ENCODE measurements around the gene SLC9A3. TPM values are rescaled to one million over a fixed set of nuclear protein-coding genes. Genes with fewer than 3 reads are reported as not detected.

Gene SLC9A3
- polyA plus RNA-seq, 1 of the 3 experiments (the other 2 are of a cell fraction): 1.9 TPM

DNA sequence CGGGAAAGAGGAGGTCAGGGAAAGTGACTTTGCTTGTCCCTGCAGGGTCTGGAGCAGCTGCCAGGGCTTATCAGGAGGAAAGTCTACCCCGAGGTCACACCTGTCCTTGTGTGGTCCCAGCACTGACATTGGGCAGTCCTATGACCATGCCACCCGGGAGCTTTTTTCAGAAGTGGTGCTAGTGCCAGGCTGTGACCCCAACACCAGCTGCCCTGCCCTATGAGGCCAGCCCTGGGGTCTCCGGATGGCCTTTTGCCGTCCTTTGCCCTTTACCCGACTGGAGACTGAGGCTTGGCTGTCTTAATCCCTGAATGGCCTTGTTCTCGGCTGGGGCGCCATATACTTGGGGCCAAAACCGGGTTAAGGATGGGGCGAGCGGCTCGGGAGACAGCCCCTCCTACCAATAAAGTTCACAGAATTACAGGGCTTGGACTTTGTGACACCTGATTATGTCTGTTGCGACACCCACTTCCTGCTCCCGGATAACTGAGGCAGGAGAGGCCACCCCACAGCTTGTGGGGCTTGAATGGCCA lies 22.2 kb upstream of the SLC9A3 start:
- no peak overlapping the region for H3K4me2 ChIP-seq
- H4K20me1 ChIP-seq (ENCODE audit: insufficient read depth): no peaks in the 10 kb centered on the region
- H3K9ac ChIP-seq: no peak overlapping the region
- H3K4me3 ChIP-seq (ENCODE audit: low read depth in 2 of 2, low read length in 1 of 2): no peak overlapping the region
- no peak overlapping the region for H2AFZ ChIP-seq (ENCODE audit: low read depth)
- H3K27ac ChIP-seq (ENCODE audit: low read depth in 2 of 2, low read length in 1 of 2): no peak overlapping the region
- H3K79me2 ChIP-seq (ENCODE audit: insufficient read depth): no peaks in the 10 kb centered on the region
- H3K4me1 ChIP-seq (ENCODE audit: control insufficient read depth in 1 of 2, insufficient read depth in 2 of 2, low read depth in 1 of 2, low read length in 1 of 2): no peaks in the 10 kb centered on the region
- H3K9me2 ChIP-seq: no peaks in the 10 kb centered on the region
- no peak for DNase-seq
- ChIA-PET POLR2A (no interaction called here), CTCF (no interaction called here)
- H3F3A ChIP-seq (replicated peaks; ENCODE audit: insufficient read depth): no peaks in the 10 kb centered on the region
- 52% methylated on average over 9 of the region's 14 CpGs for WGBS (ENCODE audit: low lambda C conversion rate)
- H3K27me3 ChIP-seq (ENCODE audit: insufficient read depth): no peaks in the 10 kb centered on the region; the same call in 1 of the 2 replicates
- no peak for TF ChIP-seq RFX5 (IDR thresholded peaks at IDR 0.05; ENCODE audit: low read length)
- TF ChIP-seq POLR2AphosphoS5 (IDR thresholded peaks at IDR 0.05; ENCODE audit: low read depth, low read length): no peak
- TF ChIP-seq, protein P1, sequence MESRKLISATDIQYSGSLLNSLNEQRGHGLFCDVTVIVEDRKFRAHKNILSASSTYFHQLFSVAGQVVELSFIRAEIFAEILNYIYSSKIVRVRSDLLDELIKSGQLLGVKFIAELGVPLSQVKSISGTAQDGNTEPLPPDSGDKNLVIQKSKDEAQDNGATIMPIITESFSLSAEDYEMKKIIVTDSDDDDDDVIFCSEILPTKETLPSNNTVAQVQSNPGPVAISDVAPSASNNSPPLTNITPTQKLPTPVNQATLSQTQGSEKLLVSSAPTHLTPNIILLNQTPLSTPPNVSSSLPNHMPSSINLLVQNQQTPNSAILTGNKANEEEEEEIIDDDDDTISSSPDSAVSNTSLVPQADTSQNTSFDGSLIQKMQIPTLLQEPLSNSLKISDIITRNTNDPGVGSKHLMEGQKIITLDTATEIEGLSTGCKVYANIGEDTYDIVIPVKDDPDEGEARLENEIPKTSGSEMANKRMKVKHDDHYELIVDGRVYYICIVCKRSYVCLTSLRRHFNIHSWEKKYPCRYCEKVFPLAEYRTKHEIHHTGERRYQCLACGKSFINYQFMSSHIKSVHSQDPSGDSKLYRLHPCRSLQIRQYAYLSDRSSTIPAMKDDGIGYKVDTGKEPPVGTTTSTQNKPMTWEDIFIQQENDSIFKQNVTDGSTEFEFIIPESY (IDR thresholded peaks at IDR 0.05; ENCODE audit: borderline replicate concordance, low read depth): no peak
- no peak for TF ChIP-seq FOXJ3 (CRISPR knock-in tag; IDR thresholded peaks at IDR 0.05)
- TF ChIP-seq MXI1 (IDR thresholded peaks at IDR 0.05; ENCODE audit: low read depth, low read length): no peak
- no peaks in the 10 kb centered on the region for H3K36me3 ChIP-seq (replicated peaks in 1 of 2; ENCODE audit: control insufficient read depth in 1 of 2, insufficient read depth in 2 of 2, low read length in 1 of 2)
- H3K9me3 ChIP-seq: no peaks in the 10 kb centered on the region

DNA sequence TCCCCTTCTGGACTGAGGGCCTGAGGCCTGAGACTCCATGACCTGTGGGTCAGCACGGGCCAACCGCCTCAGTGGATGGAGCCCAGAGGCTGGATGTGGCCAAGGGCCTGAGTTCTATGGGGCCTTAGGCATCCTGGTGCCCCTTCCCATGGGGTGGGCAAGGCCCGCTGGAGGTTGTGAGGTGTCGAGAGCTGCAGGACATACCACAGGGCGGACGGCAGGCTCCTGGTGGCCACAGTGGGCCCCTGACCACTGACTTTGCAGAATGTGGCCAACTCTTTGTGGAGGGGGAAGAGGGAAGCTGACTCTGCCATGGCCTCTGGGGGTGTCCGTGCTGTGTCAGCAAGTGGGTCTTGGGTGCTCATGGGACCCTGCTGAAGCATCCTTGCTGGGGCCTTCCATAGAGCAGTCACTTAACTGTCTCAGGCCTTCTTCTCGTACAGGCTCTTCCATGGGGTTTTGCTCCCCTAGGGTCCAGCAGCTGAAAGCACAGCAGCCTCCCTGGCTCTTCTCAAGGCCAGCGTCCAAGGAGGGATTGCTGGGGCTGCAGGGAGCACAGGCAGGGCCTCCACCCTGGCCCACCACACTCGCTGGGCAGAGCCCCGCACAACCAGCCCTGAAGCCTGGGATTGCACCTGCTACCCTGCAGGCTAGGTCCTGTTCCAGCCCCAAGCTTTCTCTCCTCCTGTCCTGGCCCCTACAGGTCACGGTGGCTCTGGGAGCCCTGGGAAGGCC lies 21.6 kb upstream of the SLC9A3 start:
- WGBS (ENCODE audit: low lambda C conversion rate): 48% methylated on average over 8 of the region's 12 CpGs

More for the DNA sequence above, 21.6 kb upstream of the SLC9A3 start:
- Histone ChIP-seq H3K4me2 (no peak overlapping the region), H3K79me2 (ENCODE audit: insufficient read depth) (no peaks in the 10 kb centered on the region), H2AFZ (ENCODE audit: low read depth) (no peak overlapping the region), H3K4me1 (ENCODE audit: control insufficient read depth in 1 of 2, insufficient read depth in 2 of 2, low read depth in 1 of 2, low read length in 1 of 2) (no peaks in the 10 kb centered on the region), H4K20me1 (ENCODE audit: insufficient read depth) (no peaks in the 10 kb centered on the region), H3K9me3 (no peaks in the 10 kb centered on the region), H3K36me3 (replicated peaks in 1 of 2; ENCODE audit: control insufficient read depth in 1 of 2, insufficient read depth in 2 of 2, low read length in 1 of 2) (no peaks in the 10 kb centered on the region), H3K9me2 (no peaks in the 10 kb centered on the region), H3K4me3 (ENCODE audit: low read depth in 2 of 2, low read length in 1 of 2) (no peak overlapping the region), H3F3A (replicated peaks; ENCODE audit: insufficient read depth) (no peaks in the 10 kb centered on the region), H3K27me3 (ENCODE audit: insufficient read depth) (no peaks in the 10 kb centered on the region), H3K9ac (no peak overlapping the region), H3K27ac (ENCODE audit: low read depth in 2 of 2, low read length in 1 of 2) (no peak overlapping the region)
- TF ChIP-seq, protein P2, sequence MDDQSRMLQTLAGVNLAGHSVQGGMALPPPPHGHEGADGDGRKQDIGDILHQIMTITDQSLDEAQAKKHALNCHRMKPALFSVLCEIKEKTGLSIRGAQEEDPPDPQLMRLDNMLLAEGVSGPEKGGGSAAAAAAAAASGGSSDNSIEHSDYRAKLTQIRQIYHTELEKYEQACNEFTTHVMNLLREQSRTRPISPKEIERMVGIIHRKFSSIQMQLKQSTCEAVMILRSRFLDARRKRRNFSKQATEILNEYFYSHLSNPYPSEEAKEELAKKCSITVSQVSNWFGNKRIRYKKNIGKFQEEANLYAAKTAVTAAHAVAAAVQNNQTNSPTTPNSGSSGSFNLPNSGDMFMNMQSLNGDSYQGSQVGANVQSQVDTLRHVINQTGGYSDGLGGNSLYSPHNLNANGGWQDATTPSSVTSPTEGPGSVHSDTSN (IDR thresholded peaks at IDR 0.05): no peak
- TF ChIP-seq GATA2 (CRISPR knock-in tag; IDR thresholded peaks at IDR 0.05) (no peak), ELF1 (IDR thresholded peaks at IDR 0.05) (no peak), EZH2phosphoT487 (IDR thresholded peaks at IDR 0.05; ENCODE audit: borderline replicate concordance, low read depth) (no peak), NFIC (IDR thresholded peaks at IDR 0.05; ENCODE audit: borderline replicate concordance) (no peak), RXRA (IDR thresholded peaks at IDR 0.05; ENCODE audit: borderline replicate concordance, low read depth) (no peak), FOSL2 (IDR thresholded peaks at IDR 0.05; ENCODE audit: borderline replicate concordance, low read depth) (no peak)
- TF ChIP-seq, protein P1 (IDR thresholded peaks at IDR 0.05; ENCODE audit: borderline replicate concordance, low read depth): no peak
- DNase-seq: no peak
- POLR2A ChIA-PET: no interaction called here
- CTCF ChIA-PET: no interaction called here
